DMS 273 (cell line): Measurements from ENCODE around the gene GPX6.
"Not testable (repeated sequence)": the region's sequence is repeated elsewhere in the genome, so short reads cannot be mapped to it uniquely, and the experiment has no call there.

ENCODE experiments used
- DNase-seq: peaks from one replicate; lab custom pipeline; 2025; ENCODE audit not compliant: unreplicated experiment; lab: John Stamatoyannopoulos, UW

GPX6 gene, protein sequence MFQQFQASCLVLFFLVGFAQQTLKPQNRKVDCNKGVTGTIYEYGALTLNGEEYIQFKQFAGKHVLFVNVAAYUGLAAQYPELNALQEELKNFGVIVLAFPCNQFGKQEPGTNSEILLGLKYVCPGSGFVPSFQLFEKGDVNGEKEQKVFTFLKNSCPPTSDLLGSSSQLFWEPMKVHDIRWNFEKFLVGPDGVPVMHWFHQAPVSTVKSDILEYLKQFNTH

GRCh38 chr6:28515676-28516075 is at the start of gene GPX6:
GPX6 (minus strand) TSS chr6:28515793; CDS start chr6:28515743, 50 bp downstream.
- no peak for DNase-seq

DNA sequence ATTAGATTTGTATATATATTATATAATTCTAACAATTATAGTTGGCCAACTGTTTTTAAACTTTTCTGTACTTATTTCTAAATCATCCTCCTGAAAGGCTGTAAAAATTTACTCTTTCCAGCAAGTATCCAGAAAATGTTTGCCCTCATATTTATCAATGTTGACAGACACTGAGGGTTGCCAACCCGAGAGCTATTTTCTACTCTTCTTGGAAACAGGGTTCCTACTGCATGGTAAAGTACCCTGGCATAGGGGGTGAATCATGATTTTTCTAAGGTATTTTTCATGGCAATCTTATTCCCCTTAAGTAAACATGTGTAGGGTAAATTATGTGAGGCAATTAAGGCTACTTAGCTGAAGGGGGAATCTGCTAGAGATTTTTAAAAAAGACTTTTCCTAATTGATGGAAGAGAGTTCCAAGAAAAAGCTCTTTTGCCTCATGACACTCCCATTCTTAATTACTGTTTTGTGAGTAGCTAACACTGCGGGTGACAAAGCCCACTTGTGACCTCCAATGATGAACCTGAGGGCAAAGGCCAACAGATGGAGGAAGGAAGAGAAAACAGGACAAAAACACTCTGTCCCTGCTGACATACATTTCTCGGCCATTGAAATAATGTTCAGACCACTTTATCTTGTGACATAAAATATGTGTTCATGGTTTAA is 48.0 kb upstream of the GPX6 start:
- DNase-seq = no peak

- DNase-seq = peak; percentile 6
These were observed 43.0 kb upstream of the GPX6 start for GRCh38 chr6:28558629-28559028.

- no peak for DNase-seq
These were observed 39.5 kb upstream of the GPX6 start for GRCh38 chr6:28555136-28555535.

DNA sequence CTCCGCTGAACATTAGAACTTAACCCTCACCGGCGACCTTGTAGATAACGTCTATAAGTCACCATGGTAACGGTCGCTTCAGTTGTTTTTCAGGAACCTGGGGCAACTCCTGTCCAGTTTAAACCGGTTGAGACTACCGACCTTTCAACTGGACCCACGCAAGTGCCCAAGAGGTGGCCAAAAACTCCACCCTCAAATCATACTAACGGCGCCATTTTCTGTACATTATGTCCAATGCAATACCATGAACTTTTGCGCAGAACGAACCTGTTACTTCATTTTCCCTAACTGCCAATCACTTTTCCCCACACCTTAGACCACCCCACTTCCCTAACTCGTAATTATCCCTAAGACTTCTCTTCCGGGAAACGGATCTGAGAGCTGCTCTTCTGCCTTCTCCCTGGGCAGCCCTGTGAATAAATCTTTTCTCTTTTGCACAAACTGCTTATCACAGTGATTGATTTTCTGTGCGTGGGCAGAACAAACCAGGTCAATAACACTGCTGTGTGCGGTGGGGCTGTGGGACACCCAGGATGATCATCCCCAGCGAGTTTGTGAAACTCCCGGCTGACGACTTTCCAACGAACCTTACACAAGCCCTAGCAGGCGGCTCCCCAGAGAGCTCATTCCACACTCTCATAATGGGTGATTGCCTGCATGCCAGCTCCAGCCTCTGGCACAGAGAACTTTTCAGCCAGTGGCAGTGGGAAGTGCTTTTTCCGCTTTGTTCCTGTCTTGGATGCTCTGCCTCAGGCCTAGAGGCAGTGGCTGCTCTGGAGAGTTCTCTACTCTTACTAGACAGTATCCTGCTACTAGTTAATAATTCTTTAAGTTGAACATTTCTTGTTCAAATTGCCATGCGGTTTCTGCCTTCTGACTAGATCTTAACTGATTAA is 38.6 kb upstream of the GPX6 start:
- DNase-seq = peak; percentile 38

GRCh38 chr6:28553384-28553985 is 37.9 kb upstream of the GPX6 start:
- DNase-seq = no peak

- no peak for DNase-seq
These were observed 36.5 kb upstream of the GPX6 start for GRCh38 chr6:28551891-28552666.

- DNase-seq = not testable (repeated sequence)
These were observed 31.4 kb upstream of the GPX6 start for GRCh38 chr6:28547003-28547402.

DNA sequence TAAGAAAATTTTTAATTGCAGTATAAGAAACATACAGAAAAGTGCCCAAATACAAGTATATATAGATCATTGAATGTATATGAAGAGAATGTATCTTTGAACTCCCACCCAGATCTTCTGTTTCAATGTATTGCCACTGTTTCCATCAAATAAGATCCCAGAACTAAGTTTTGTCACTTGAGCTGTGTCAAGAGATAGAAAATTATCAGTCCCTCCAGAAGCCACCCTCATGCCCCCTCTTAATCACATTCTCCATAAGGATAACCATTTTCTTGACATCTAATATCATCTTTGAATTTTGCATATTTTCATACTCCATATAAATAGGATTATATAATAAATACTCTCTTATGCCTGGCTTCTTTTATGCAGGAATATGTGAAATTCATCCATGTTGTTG is 30.4 kb upstream of the GPX6 start:
- no peak for DNase-seq

DNA sequence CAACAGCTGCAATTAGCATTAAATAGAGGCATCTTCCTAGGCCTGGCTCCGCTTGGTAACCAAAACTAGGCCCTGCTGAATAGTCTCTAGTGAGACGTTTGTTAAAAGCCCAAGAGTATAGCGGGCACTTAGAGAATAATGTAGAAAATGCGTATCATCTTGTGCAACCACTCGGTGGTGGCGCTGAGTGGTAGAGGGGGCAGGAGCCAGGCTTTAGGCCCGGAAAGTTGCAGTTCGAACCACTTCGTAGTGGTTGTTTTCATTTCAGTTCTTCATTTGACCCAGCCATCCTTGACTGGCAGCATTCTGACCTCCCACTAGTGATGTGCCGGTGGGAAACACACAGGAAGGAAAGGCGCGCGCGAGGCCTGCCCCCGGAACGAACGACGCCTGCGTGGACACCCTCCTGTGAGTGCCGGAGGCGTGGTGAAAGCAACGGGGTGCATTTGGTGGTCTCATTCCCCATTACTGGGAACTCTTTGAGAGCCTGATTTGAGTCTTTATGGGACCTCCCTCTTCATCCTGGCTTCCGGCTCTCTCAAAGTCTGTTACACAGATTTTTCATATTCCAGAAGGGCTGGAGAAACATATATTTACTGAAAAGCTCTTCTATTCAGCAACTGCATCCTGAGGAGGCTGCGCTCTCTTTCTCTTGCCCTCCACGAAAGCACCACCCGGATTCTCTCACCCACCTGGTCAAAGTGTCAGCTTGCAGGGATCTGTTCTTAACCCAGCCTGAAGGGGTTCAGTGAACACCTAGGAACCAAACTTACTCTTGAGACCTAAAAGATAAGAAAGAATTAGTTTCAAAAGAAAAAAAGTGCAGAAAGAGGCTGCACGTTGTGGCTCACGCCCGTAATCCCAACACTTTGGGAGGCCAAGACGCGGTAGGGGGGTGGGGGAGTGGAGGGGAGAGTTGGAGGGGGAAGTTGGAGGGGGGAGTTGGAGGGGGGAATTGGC is 28.3 kb upstream of the GPX6 start:
- no peak for DNase-seq

- DNase-seq = peak; percentile 91
These were observed 27.1 kb upstream of the GPX6 start for GRCh38 chr6:28542440-28543296.

DNA sequence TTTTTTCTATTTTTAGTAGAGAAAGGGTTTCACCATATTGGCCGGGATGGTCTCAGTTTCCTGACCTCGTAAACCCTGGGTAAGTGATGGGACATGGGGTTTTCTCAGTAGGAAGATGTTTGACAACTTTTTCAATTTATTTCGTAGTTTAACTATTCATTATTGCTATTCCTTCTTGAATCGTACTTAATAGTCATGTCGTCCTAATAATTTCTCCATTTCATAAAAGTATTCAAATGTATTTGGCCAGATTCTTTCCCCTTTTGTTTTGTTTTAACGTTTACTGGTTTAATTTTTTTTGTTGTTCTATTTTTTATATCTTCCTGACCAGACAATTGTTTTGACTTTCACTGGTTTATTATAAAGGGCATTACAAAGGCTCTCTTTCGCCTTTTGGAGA is 26.4 kb upstream of the GPX6 start:
- DNase-seq = no peak

DNA sequence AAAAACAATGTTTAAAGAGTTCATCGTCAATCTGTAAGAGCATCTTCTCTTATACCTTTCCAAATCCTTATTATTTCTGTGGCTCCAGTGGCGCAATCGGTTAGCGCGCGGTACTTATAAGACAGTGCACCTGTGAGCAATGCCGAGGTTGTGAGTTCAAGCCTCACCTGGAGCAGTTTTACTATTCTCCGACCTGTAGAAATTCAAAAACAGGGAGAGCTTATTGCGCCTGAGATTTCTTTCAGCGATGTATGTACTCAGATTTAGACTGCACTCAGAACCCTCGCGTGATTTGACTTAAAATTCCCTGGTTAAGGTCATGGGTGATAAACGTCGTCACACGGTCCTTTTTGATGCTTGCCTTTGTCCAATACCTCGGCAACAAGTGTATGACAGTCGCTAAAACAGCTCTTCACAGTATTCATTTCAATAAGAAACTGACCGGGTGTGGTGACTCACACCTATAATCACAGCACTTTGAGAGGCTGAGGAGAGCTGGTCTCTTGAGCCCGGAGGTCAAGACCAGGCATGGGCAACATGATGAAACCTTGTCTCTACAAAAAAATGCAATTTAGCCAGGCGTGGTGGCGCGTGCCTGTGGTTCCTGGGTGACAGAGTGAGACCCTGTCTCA is 22.0 kb upstream of the GPX6 start:
- DNase-seq = peak; percentile 52

DNA sequence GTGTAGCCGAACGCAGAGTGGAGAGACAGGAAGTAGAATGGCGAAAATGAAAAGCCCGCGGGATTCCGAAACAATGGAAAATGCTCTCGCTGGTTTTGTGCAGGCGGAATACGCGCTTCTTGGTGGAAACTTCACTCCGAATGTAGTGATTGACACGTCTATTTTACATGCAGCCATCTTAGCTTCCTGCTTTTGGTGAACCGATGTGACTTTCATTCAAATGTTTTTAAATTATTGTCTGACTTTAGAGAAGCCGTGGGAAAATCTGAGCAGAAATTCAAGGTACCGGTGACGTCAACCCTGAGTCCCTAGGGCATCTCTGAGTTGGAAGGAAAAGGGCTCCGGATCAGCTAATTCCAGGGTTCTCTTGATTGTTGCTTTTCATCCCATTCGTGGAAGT is 21.5 kb upstream of the GPX6 start:
- DNase-seq = no peak

- no peak for DNase-seq
These were observed 19.3 kb upstream of the GPX6 start for GRCh38 chr6:28534875-28535274.

DNA sequence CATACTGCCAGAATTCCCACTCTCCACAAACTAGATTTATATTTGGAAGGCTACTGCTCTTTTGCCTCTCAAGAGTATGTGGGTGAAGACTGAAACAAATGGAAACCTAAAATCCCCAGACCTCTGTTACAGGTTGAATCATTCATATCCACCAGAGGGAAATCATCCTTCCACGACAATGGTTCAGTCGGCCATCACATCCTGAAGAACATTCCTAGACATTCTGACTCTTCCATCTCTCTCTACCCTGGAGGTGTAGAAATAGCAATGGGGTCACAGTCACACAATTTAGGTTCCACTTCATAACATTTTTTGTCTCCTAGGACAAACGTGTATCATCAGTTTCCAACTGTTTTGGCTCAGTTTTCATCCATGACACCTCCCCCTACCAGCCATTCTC is 18.7 kb upstream of the GPX6 start:
- no peak for DNase-seq

DNA sequence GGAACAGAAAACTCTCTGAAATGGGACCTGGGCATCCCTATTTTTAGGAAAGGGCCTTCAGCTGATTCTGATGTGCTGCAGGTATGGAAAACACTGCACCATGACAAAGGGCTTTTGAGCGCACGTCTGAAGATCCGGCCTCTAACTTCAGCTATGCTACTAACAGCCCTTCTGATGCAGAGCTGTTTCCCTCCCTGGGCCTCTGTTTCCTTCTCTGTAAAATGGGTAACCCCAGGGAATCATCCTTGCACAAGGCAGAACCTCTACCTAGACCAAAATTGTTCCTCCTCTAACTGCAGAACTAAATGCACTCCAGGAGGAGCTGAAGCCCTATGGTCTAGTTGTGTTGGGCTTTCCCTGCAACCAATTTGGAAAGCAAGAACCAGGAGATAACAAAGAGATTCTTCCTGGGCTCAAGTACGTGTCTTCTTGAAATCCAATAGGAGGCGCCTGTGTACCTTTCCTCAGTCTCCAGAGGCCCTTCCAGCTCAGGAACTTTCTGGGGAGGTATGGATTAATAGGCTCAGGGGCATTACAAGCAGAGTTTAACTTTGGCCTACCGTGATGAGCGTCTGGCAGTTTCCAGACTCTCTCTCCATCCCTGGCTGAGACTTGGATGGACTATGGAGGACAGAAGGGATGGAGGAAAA is 16.0 kb upstream of the GPX6 start:
- DNase-seq = peak; percentile 15

DNA sequence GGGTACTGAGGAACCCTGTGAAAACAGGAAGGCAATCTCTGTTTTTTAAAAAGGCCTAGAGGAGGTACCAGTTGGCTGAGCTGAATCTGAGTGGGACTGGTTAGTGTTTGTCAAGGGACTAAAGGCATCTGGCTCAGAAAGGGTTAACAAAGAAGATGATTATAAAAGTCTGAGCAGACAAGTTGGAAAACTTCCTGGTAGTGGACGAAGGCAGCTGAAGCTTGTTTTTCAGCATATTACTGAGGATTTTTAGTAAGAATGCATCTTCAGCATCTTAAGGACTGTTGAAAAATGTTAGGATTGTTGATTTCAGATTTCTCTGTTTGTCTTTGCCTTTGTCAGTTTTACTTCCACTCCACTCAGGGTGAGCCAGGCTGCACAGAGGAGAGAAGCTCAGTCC is 15.2 kb upstream of the GPX6 start:
- DNase-seq = no peak
